SK-N-SH (cell line): ENCODE measurements around the gene RBM20. TPM values are rescaled to one million over a fixed set of nuclear protein-coding genes. Genes with fewer than 3 reads are reported as not detected.

ENCODE experiments used
- CTCF ChIA-PET: fragments of 300-600, 350-600 bp; formaldehyde crosslinking; extraction: SDS; loops from one replicate; lab custom pipeline; 2021; lab: Yijun Ruan, JAX
- POLR2A ChIA-PET: fragments of 350-600 bp; sonication (Branson Sonifier 250); formaldehyde crosslinking; extraction: SDS; loops from one replicate; lab custom pipeline; 2020; ENCODE audit warnings: antibody characterized with exemption, inconsistent platforms; lab: Yijun Ruan, JAX
- DNase-seq: peaks from one replicate; pipeline ENCODE4 v3.0.0; 2012
- H2AFZ ChIP-seq: fragments of 200-600 bp; sonication (generic); 2 replicates; pipeline ENCODE4 v1.8.1; 2016; ENCODE audit warnings: antibody characterized with exemption, mild to moderate bottlenecking, low read depth
- H3F3A ChIP-seq: fragments of 200-600 bp; sonication (generic); replicated peaks from 2 replicates; pipeline ENCODE3; 2016; ENCODE audit warnings: antibody characterized with exemption, mild to moderate bottlenecking; ENCODE audit not compliant: insufficient read depth
- H3K27ac ChIP-seq, 2 experiments: fragments of 200-500 bp in 1 of 2; fragments of 200-600 bp in 1 of 2; sonication (Bioruptor generic) in 1 of 2; sonication (generic), shearing (Covaris generic) in 1 of 2; 2 replicates each; pipeline versions ENCODE4 v1.5.1 to v1.6.1; 2014 to 2016; ENCODE audit warnings: low read depth in 2 of 2, inconsistent platforms in 1 of 2, low read length in 1 of 2, mild to moderate bottlenecking in 1 of 2, mixed read lengths in 1 of 2
- H3K27me3 ChIP-seq: fragments of 200-600 bp; sonication (generic), shearing (Covaris generic); 2 replicates; pipeline ENCODE4 v1.6.1; 2016; ENCODE audit warnings: mixed run types; ENCODE audit not compliant: insufficient read depth
- H3K36me3 ChIP-seq, 2 experiments: fragments of 200-500 bp in 1 of 2; fragments of 200-600 bp in 1 of 2; sonication (Bioruptor generic) in 1 of 2; sonication (generic) in 1 of 2; replicated peaks in 1 of 2; 2 replicates each; pipeline versions ENCODE3 to v1.5.1; 2014 to 2016; ENCODE audit warnings: low read length in 1 of 2, mild to moderate bottlenecking in 1 of 2; ENCODE audit not compliant: insufficient read depth in 2 of 2, control insufficient read depth in 1 of 2
- H3K4me1 ChIP-seq, 2 experiments: fragments of 200-500 bp in 1 of 2; fragments of 200-600 bp in 1 of 2; sonication (Bioruptor generic) in 1 of 2; sonication (generic), shearing (Covaris generic) in 1 of 2; 2 replicates each; pipeline versions ENCODE4 v1.5.1 to v1.6.1; 2014 to 2016; ENCODE audit warnings: low read depth in 1 of 2, low read length in 1 of 2, mixed run types in 1 of 2; ENCODE audit not compliant: insufficient read depth in 2 of 2, control insufficient read depth in 1 of 2
- H3K4me2 ChIP-seq: fragments of 200-600 bp; sonication (generic), shearing (Covaris generic); 2 replicates; pipeline ENCODE4 v1.6.1; 2017; ENCODE audit warnings: mixed run types
- H3K4me3 ChIP-seq, 2 experiments: fragments of 200-500 bp in 1 of 2; fragments of 200-600 bp in 1 of 2; sonication (Bioruptor generic) in 1 of 2; sonication (generic), shearing (Covaris generic) in 1 of 2; 2 replicates each; pipeline versions ENCODE4 v1.5.1 to v1.8.1; 2014 to 2016; ENCODE audit warnings: low read depth in 2 of 2, inconsistent platforms in 1 of 2, low read length in 1 of 2, mild to moderate bottlenecking in 1 of 2, mixed read lengths in 1 of 2, moderate library complexity in 1 of 2
- H3K79me2 ChIP-seq: fragments of 200-600 bp; sonication (generic); 2 replicates; pipeline ENCODE4 v1.8.1; 2017; ENCODE audit warnings: mild to moderate bottlenecking; ENCODE audit not compliant: insufficient read depth
- H3K9ac ChIP-seq: fragments of 200-600 bp; sonication (generic); 2 replicates; pipeline ENCODE4 v1.6.1; 2017; ENCODE audit warnings: mixed run types
- H3K9me2 ChIP-seq: fragments of 200-600 bp; sonication (generic); 2 replicates; pipeline ENCODE4 v1.6.1; 2017; ENCODE audit warnings: mixed run types
- H3K9me3 ChIP-seq: fragments of 200-600 bp; sonication (generic); 2 replicates; pipeline ENCODE4 v1.6.1; 2017; ENCODE audit warnings: mixed run types, mild to moderate bottlenecking, moderate library complexity
- H4K20me1 ChIP-seq: fragments of 200-600 bp; sonication (generic); 2 replicates; pipeline ENCODE4 v1.6.1; 2017; ENCODE audit warnings: mild to moderate bottlenecking, mixed run types; ENCODE audit not compliant: insufficient read depth
- CTCF ChIP-seq: fragments of 200-600 bp; sonication (generic); IDR thresholded peaks from 2 replicates; pipeline ENCODE4 v1.6.1; 2017; ENCODE audit warnings: antibody characterized with exemption, mild to moderate bottlenecking, moderate library complexity
- ELF1 ChIP-seq: IDR thresholded peaks from 2 replicates; pipeline ENCODE4 v1.4.0; 2012
- EP300 ChIP-seq, 2 experiments: IDR thresholded peaks; 2 replicates each; pipeline versions ENCODE4 v1.4.0 to v1.6.1; 2012; ENCODE audit warnings: borderline replicate concordance in 1 of 2, low read depth in 1 of 2, low read length in 1 of 2
- EZH2phosphoT487 ChIP-seq: fragments of 200-600 bp; sonication (generic); IDR thresholded peaks from 2 replicates; pipeline ENCODE4 v1.6.1; 2017; ENCODE audit warnings: low read depth, mixed run types, mild to moderate bottlenecking, antibody characterized with exemption, moderate library complexity, borderline replicate concordance
- GABPA ChIP-seq: IDR thresholded peaks from 2 replicates; pipeline ENCODE4 v1.4.0; 2012; ENCODE audit warnings: low read depth, mild to moderate bottlenecking
- GATA2 ChIP-seq: sonication (generic); formaldehyde crosslinking; IDR thresholded peaks from 2 replicates; pipeline ENCODE4 v1.5.0; 2020; ENCODE audit warnings: mild to moderate bottlenecking, missing genetic modification reagents
- JUND ChIP-seq: IDR thresholded peaks from 2 replicates; pipeline ENCODE4 v1.4.0; 2012
- MEF2A ChIP-seq: IDR thresholded peaks from 2 replicates; pipeline ENCODE4 v1.4.0; 2012; ENCODE audit warnings: low read depth, borderline replicate concordance
- MXI1 ChIP-seq: IDR thresholded peaks from 2 replicates; pipeline ENCODE4 v1.6.1; 2012; ENCODE audit warnings: mild to moderate bottlenecking, low read depth, low read length, improper control_type of control experiment
- NFIC ChIP-seq: IDR thresholded peaks from 2 replicates; pipeline ENCODE4 v1.4.0; 2012; ENCODE audit warnings: borderline replicate concordance
- NRF1 ChIP-seq: IDR thresholded peaks from 2 replicates; pipeline ENCODE4 v1.6.1; 2012; ENCODE audit warnings: low read depth, mild to moderate bottlenecking, low read length
- PBX3 ChIP-seq: IDR thresholded peaks from 2 replicates; pipeline ENCODE4; 2012
- RCOR1 ChIP-seq: fragments of 150-350 bp; IDR thresholded peaks from 2 replicates; pipeline ENCODE4 v1.6.1; 2017; ENCODE audit warnings: antibody characterized with exemption, low read length
- RFX5 ChIP-seq: IDR thresholded peaks from 2 replicates; pipeline ENCODE4 v1.6.1; 2012; ENCODE audit warnings: mild to moderate bottlenecking, improper control_type of control experiment, low read length
- SIN3A ChIP-seq: IDR thresholded peaks from 2 replicates; pipeline ENCODE4 v1.6.1; 2012; ENCODE audit warnings: low read depth, mild to moderate bottlenecking, low read length, moderate library complexity, borderline replicate concordance
- TAF1 ChIP-seq: IDR thresholded peaks from 2 replicates; pipeline ENCODE4 v1.6.1; 2012; ENCODE audit warnings: low read depth, mild to moderate bottlenecking, low read length, moderate library complexity, borderline replicate concordance
- USF1 ChIP-seq: IDR thresholded peaks from 2 replicates; pipeline ENCODE4 v1.4.0; 2012; ENCODE audit warnings: low read depth, borderline replicate concordance
- WGBS: methylation state at CpG from one replicate; pipeline ENCODE4 v1.1.6; 2017; ENCODE audit warnings: low lambda C conversion rate; 5-methylcytosine and 5-hydroxymethylcytosine counted together
- polyA plus RNA-seq, 3 experiments: library from polyadenylated mRNA; depleted of rRNA; stranded (reverse); fragments of >200 nt; gene quantifications; 2 replicates each; pipeline ENCODE4 v1.2.3, GENCODE V29; 2012
- TF ChIP-seq, protein P1 (sequence below): fragments of 150-350 bp; IDR thresholded peaks from 2 replicates; pipeline ENCODE4 v1.6.1; 2017; ENCODE audit warnings: antibody characterized with exemption, low read length, low read depth, borderline replicate concordance

RBM20 gene
- polyA plus RNA-seq, 1 of the 3 experiments (the other 2 are of a cell fraction), result 0.64 TPM

DNA sequence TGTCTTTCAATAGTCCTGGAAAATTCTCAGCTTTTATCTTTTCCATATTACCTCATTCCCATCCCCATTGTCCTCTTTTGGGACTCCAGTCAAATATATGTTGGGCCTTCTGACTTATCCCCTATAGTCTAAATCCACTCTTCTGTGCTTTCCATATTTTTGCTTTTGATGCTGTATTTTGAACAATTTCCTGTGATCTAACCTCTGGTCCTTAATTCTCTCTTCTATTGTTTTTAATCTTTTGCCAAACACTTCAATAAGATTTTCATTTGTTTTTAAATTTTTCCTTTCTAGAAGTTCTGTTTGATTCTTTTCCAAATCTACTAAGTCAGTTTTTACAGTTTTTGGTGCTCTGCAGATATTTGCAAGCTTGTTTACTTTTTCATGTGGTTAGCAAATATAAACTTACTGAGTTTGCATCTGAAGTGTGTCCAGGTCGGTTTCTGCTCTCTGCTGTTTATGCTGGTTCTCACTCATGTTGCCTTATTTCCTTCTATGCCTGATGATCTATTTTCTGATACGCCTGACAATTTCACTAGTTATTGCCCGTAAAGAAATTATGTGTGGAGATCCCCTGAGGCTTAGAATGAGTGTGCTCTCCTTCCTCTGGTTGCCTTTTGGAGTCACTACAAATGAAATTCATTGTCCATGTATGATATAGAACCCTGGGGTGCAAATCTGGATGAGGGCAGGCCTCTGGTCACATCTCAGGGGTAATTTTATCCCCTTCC is 110.4 kb downstream of the RBM20 start:
- TF ChIP-seq GABPA (no peak), NRF1 (no peak), SIN3A (no peak), TAF1 (no peak), GATA2 (no peak), MXI1 (no peak), USF1 (no peak), JUND (no peak), NFIC (no peak), PBX3 (no peak), RFX5 (no peak), RCOR1 (no peak), EP300 (IDR thresholded peaks at IDR 0.05; ENCODE audit: borderline replicate concordance in 1 of 2, low read depth in 1 of 2, low read length in 1 of 2) (no peak)
- TF ChIP-seq, protein P1, sequence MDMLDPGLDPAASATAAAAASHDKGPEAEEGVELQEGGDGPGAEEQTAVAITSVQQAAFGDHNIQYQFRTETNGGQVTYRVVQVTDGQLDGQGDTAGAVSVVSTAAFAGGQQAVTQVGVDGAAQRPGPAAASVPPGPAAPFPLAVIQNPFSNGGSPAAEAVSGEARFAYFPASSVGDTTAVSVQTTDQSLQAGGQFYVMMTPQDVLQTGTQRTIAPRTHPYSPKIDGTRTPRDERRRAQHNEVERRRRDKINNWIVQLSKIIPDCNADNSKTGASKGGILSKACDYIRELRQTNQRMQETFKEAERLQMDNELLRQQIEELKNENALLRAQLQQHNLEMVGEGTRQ, result no peak
- POLR2A ChIA-PET, result no interaction called here
- H3K4me3 ChIP-seq, result no peak overlapping the region
- H3K79me2 ChIP-seq, result no peaks in the 10 kb centered on the region
- H3K27me3 ChIP-seq, result no peaks in the 10 kb centered on the region
- H3K27ac ChIP-seq, result no peak overlapping the region; a peak in 1 of 4 replicates
- 76% methylated on average over 3 of the region's 3 CpGs for WGBS
- H3F3A ChIP-seq, result no peaks in the 10 kb centered on the region
- peaks cover 7 to 15% of the 10 kb centered on the region in 2 experiments; a peak in 2 of 4 replicates for H3K4me1 ChIP-seq
- H3K9ac ChIP-seq, result no peak overlapping the region
- CTCF ChIA-PET, result interaction anchor here (0.6 to 3.3 kb wide), 3 partner anchors 8 to 606 kb away, joined by 3 to 22 read pairs (median 3); no protein-coding TSS in a partner anchor
- H3K36me3 ChIP-seq, result no peaks in the 10 kb centered on the region
- no peaks in the 10 kb centered on the region for H3K9me3 ChIP-seq
- no peak overlapping the region for H2AFZ ChIP-seq
- H3K4me2 ChIP-seq, result no peak overlapping the region
- DNase-seq, result no peak
- no peaks in the 10 kb centered on the region for H4K20me1 ChIP-seq
- H3K9me2 ChIP-seq, result no peaks in the 10 kb centered on the region

- H3K9me3 ChIP-seq, result no peaks in the 10 kb centered on the region
- CTCF ChIA-PET, result interaction anchor here (3.3 kb wide), 1 partner anchor 10 kb away, joined by 22 read pairs; no protein-coding TSS in a partner anchor
- H3K27me3 ChIP-seq, result no peaks in the 10 kb centered on the region
- WGBS, result 41% methylated on average over 4 of the region's 6 CpGs
- no peak overlapping the region; a peak in 1 of 4 replicates for H3K27ac ChIP-seq
- no peak for DNase-seq
- H3K79me2 ChIP-seq, result no peaks in the 10 kb centered on the region
- no peak overlapping the region for H3K9ac ChIP-seq
- no peaks in the 10 kb centered on the region for H4K20me1 ChIP-seq
- H3K4me3 ChIP-seq, result no peak overlapping the region
- no peak overlapping the region for H3K4me2 ChIP-seq
- TF ChIP-seq RCOR1 (no peak), CTCF (no peak), MXI1 (no peak), EZH2phosphoT487 (no peak), MEF2A (no peak), GABPA (no peak), JUND (no peak), ELF1 (no peak)
- no peaks in the 10 kb centered on the region for H3F3A ChIP-seq
- no peak overlapping the region for H2AFZ ChIP-seq
- no peaks in the 10 kb centered on the region for H3K9me2 ChIP-seq
- no peaks in the 10 kb centered on the region for H3K36me3 ChIP-seq
- H3K4me1 ChIP-seq, result peaks cover 8 to 15% of the 10 kb centered on the region in 2 experiments; a peak in 2 of 4 replicates
- POLR2A ChIA-PET, result no interaction called here
Observed at GRCh38 chr10:110755781-110756180, 111.6 kb downstream of the RBM20 start.
